ENCODE results near the gene PTCH1. TPM values are rescaled to one million over a fixed set of nuclear protein-coding genes. Genes with fewer than 3 reads are reported as not detected.

Gene PTCH1
- polyA plus RNA-seq, 1 donor (not counting 4 experiments of a cell fraction or from before 2014, with no cell fraction given) = 1.7 TPM

- FAIRE-seq (no peak), DNase-seq (ENCODE audit: low read depth, low spot score) (no peak)
- Histone ChIP-seq H3K36me3 (ENCODE audit: control insufficient read depth in 2 of 2, extremely low read depth in 1 of 2, insufficient read depth in 2 of 2, low read length in 2 of 2) (peaks cover 2 to 5% of the 10 kb centered on the region in 2 experiments), H3K27ac (ENCODE audit: control insufficient read depth, insufficient read depth, low read length) (peak overlapping the region; percentile 88), H3K4me1 (ENCODE audit: control insufficient read depth, extremely low read depth, insufficient read depth, low read length) (no peaks in the 10 kb centered on the region), H3K9me1 (ENCODE audit: control insufficient read depth, extremely low read depth, insufficient read depth, low read length) (no peaks in the 10 kb centered on the region), H3K9ac (ENCODE audit: control insufficient read depth, extremely low read depth, insufficient read depth, low read length) (peak overlapping the region; percentile 88), H3K79me2 (ENCODE audit: control insufficient read depth, insufficient read depth, low read length) (peaks cover 6% of the 10 kb centered on the region), H3K4me3 (ENCODE audit: control insufficient read depth in 2 of 3, extremely low read depth in 1 of 3, insufficient read depth in 2 of 3, low read depth in 1 of 3, low read length in 3 of 3) (peak overlapping the region; percentile 61 to 95 (median 88)), H3K9me3 (ENCODE audit: control insufficient read depth, low read depth, low read length) (peaks cover 5% of the 10 kb centered on the region), H3K27me3 (ENCODE audit: control insufficient read depth, extremely low read depth, insufficient read depth, low read length) (no peaks in the 10 kb centered on the region), H3K4me2 (ENCODE audit: control insufficient read depth, extremely low read depth, insufficient read depth, low read depth, low read length) (peak overlapping the region; percentile 99), H4K20me1 (ENCODE audit: control insufficient read depth, extremely low read depth, insufficient read depth, low read length) (no peaks in the 10 kb centered on the region), H2AFZ (ENCODE audit: control insufficient read depth, low read length) (peak overlapping the region; percentile 79)
- dilution Hi-C loops (cut with MboI; ENCODE audit: extremely low pct_ligation_motif_present, low sequenced_read_pairs) = no loop called here
- TF ChIP-seq CTCF (optimal IDR thresholded peaks at IDR 0.05 in 1 of 3, IDR thresholded peaks at IDR 0.05 in 1 of 3, conservative IDR thresholded peaks at IDR 0.05 in 1 of 3; ENCODE audit: extremely low read depth in 1 of 3, insufficient read depth in 2 of 3, low read length in 3 of 3) = no peak
- TF ChIP-seq EZH2 (IDR thresholded peaks at IDR 0.05; ENCODE audit: low read length) = no peak
Observed at GRCh38 chr9:95425910-95426551, 90.7 kb downstream of the PTCH1 start.

- no peak overlapping the region for H2AFZ ChIP-seq (ENCODE audit: control insufficient read depth, low read length)
- no peaks in the 10 kb centered on the region for H3K9me1 ChIP-seq (ENCODE audit: control insufficient read depth, extremely low read depth, insufficient read depth, low read length)
- no peaks in the 10 kb centered on the region for H3K27me3 ChIP-seq (ENCODE audit: control insufficient read depth, extremely low read depth, insufficient read depth, low read length)
- no peak overlapping the region for H3K27ac ChIP-seq (ENCODE audit: control insufficient read depth, insufficient read depth, low read length)
- H3K4me1 ChIP-seq (ENCODE audit: control insufficient read depth, extremely low read depth, insufficient read depth, low read length) = no peaks in the 10 kb centered on the region
- H3K9me3 ChIP-seq (ENCODE audit: control insufficient read depth, low read depth, low read length) = peaks cover 5% of the 10 kb centered on the region
- H3K9ac ChIP-seq (ENCODE audit: control insufficient read depth, extremely low read depth, insufficient read depth, low read length) = no peak overlapping the region
- H3K4me3 ChIP-seq (ENCODE audit: control insufficient read depth in 2 of 3, extremely low read depth in 1 of 3, insufficient read depth in 2 of 3, low read depth in 1 of 3, low read length in 3 of 3) = no peak overlapping the region
- peaks cover 2 to 5% of the 10 kb centered on the region in 2 experiments for H3K36me3 ChIP-seq (ENCODE audit: control insufficient read depth in 2 of 2, extremely low read depth in 1 of 2, insufficient read depth in 2 of 2, low read length in 2 of 2)
- no peak overlapping the region for H3K4me2 ChIP-seq (ENCODE audit: control insufficient read depth, extremely low read depth, insufficient read depth, low read depth, low read length)
- H3K79me2 ChIP-seq (ENCODE audit: control insufficient read depth, insufficient read depth, low read length) = peaks cover 6% of the 10 kb centered on the region
- TF ChIP-seq CTCF (optimal IDR thresholded peaks at IDR 0.05 in 1 of 3, IDR thresholded peaks at IDR 0.05 in 1 of 3, conservative IDR thresholded peaks at IDR 0.05 in 1 of 3; ENCODE audit: extremely low read depth in 1 of 3, insufficient read depth in 2 of 3, low read length in 3 of 3) = no peak
- TF ChIP-seq EZH2 (IDR thresholded peaks at IDR 0.05; ENCODE audit: low read length) = no peak
- no peak for FAIRE-seq
- dilution Hi-C loops (cut with MboI; ENCODE audit: extremely low pct_ligation_motif_present, low sequenced_read_pairs) = no loop called here
- H4K20me1 ChIP-seq (ENCODE audit: control insufficient read depth, extremely low read depth, insufficient read depth, low read length) = no peaks in the 10 kb centered on the region
- no peak for DNase-seq (ENCODE audit: low read depth, low spot score)
Observed at GRCh38 chr9:95422650-95423049, 94.1 kb downstream of the PTCH1 start.

Measured in keratinocyte (primary cell).